ENCODE results near the gene CEACAM3.

CEACAM3 gene

DNA sequence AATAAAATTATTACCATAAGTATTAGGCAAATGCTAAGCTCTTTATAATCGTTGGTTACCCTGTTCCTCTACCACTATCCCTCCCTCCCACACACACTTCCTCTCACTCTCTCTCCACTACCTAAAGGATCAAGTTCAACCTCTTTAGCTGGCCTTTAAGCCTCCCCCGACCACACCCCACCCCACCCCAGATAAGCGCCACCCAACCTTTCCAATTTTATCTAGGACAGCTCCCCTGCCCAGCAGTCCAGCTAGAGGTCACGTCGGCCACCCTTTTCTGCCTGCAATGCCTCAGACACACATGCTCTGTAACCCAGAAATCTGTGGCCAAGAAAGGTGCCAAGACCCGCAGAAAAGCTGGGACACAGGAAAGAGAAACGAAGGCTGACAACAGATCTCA, 47.0 kb downstream of the CEACAM3 start:
- H3K4me3 ChIP-seq (ENCODE audit: low read depth, low read length): no peak overlapping the region

DNA sequence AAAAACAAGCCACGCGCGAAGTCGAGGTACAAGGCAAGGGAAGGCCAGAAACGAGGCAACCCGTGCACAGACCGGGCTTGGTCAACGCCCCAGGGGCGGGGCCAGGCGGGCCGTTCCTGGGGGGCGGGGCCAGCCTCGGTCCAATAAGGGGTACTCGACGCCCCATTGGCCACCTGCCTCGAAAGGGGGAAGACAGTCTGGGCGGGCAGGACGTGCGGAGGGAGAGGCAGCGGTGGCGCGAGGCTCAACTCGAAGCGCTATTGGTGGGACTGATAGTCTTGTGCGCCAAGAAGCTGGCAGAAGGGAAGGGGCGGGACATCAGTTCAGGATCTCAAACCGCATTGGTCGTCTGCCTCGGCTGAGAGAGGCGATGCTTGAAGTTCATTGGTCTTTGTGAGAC, 48.2 kb downstream of the CEACAM3 start, which contains the start of gene LYPD4:
Gene LYPD4 (minus strand): TSS at position 83 of the 400 bp plus-strand sequence. CDS start 5,398 bp downstream, outside the sequence.
- H3K4me3 ChIP-seq (ENCODE audit: low read depth, low read length): no peak within 1 kb of the TSS

DNA sequence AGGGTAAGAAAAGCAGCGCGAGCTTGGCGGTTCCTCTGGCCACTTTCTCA, 48.4 kb downstream of the CEACAM3 start, which contains the start of gene DMRTC2:
Gene DMRTC2 (plus strand): TSS at position 42 of the 50 bp plus-strand sequence. CDS start 2,387 bp downstream, outside the sequence.
- H3K4me3 ChIP-seq (ENCODE audit: low read depth, low read length): no peak within 1 kb of the TSS

DNA sequence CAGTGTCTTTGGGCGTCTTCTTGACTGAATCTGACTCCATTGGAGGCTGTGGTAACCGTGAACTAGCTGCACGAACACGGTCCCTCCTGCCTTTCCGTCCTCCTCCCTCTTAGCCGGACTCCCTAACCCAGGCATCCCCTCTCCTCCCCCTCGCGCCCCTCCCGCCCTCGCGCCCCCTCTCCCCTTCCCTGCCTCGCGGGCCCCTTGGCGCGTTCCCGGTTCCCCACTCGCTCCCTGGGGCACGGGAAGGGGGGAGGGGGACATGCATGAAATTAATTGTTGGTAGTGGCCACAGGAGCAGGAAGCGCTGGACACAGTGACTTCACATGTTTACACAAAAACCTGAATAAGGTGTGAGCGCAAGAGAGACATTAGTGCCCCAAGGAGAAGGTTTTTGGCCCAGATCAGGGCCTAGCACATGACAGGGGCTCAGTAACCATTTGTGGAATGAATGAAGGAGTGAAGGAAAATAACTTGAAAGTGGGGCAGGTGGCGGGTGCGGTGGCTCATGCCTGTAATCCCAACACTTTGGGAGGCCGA, 48.7 kb downstream of the CEACAM3 start:
- H3K4me3 ChIP-seq (ENCODE audit: low read depth, low read length): no peak overlapping the region

DNA sequence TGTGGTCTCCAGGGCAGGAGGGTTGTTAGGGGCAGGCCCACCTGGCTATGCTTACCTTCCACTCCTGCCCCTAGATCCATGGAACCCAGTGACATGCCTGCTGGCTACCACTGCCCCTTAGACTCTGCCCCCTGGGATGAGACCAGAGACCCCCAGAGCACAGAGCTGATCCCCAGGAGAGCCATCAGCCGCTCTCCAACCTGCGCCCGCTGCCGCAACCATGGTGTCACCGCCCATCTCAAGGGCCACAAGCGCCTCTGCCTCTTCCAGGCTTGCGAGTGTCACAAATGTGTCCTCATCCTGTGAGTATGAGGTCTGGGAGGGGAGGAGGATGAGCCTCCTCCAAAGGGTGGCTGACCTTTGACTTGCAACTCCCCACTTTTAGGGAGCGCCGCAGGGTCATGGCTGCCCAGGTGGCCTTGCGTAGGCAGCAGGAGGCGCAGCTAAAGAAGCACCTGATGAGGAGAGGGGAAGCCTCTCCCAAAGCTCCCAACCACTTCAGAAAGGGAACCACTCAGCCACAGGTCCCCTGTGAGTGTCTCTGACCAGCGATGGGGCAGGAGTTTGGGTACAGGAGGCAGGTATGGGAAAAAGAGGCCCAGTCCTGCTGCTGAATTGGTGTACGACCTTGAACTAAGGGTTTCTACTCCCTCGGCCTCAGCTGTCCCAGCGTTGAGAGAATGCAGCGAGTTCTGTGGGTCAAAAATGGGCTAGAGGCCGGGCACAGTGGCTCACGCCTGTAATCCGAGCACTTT, 51.1 kb downstream of the CEACAM3 start:
- H3K4me3 ChIP-seq (ENCODE audit: low read depth, low read length): no peak overlapping the region

DNA sequence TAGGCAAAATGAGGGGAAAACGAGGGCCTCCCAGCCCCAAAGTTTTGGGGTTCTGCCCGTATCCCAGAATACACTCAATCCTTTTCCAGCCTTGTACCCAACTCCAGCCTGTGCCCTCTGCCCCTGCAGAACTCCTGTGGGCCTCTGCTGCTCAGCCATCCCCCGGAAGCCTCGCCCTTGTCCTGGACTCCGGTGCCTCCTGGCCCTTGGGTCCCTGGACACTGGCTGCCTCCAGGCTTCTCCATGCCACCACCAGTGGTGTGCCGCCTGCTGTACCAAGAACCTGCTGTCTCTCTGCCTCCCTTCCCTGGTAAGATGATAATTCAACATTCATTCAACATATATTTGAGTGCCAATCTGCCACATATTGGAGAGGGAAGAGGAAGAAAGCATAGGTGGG, 52.3 kb downstream of the CEACAM3 start:
- H3K4me3 ChIP-seq (ENCODE audit: low read depth, low read length): no peak overlapping the region

DNA sequence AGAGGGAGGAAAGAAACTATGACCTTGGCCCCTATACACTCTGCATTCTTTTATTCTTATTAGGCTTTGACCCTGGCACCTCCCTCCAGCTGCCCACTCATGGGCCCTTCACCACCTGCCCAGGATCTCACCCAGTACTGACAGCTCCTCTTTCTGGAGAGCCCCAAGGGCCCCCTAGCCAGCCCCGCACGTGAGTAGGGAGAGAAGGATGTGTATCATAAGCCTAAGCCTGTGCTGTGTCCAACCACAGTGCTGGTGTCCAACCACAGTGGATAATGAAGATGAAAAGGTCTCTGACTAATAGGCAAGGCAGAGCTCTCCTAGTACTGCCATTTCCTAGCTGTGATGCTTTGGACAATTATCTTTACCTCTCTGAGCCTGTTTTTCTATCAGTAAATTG, 52.7 kb downstream of the CEACAM3 start:
- no peak overlapping the region for H3K4me3 ChIP-seq (ENCODE audit: low read depth, low read length)

DNA sequence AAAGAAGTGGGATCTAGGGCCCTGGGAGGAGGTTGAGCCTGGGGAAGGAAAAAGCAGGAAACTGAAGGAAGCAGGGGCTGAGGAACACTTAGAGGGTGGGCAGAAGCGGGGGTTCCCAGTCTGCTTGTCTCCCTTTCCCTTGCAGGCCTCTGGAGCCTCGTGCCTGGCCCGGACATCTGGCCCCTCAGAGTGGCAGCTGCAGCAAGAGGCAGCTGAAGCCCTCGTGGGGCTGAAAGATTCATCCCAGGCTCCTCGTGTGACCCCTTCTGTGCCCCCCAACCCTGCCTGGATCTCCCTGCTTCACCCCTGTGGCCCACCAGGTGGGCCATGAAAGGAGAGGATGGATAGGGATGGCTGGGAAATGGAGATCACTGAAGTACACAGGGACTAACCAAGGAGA, 54.0 kb downstream of the CEACAM3 start:
- H3K4me3 ChIP-seq (ENCODE audit: low read depth, low read length): no peak overlapping the region

DNA sequence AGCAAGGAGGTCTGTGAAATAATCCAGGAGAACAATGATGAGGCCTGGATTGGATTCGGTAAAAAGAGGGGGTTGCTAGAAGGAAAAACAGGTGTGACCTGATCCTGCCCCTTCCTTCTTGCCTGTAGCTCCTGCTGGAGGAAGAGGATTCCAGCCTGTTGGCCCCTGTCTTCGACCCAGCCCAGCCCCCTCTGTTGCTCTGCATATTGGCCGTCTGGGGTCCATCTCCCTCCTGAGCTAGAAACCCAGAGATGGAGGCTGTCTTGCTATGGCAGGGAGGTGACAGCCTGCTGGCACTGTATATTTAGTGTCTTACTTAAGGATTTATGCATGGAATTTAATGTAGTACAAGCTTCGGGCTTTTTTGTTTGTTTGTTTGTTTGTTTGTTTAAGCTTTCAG, 55.1 kb downstream of the CEACAM3 start:
- no peak overlapping the region for H3K4me3 ChIP-seq (ENCODE audit: low read depth, low read length)

DNA sequence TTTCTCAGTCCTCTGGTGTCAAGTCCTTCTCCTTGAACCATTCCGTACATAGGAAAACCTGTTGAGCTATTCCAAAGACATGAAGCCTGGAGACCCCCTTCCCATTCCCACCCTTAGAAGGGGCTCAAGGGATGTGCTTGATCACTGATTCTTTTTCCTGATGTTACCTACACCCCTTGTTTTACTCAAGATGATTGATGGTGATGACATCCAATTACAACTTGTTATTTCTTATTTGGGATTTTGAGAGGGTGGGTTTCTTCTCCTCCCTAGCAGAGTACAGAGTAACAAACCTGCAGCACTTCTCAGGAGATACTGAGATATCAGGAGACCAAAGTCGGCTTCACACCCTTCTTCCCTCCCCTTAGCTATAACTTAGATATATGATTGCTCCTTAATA, 57.0 kb downstream of the CEACAM3 start:
- H3K4me3 ChIP-seq (ENCODE audit: low read depth, low read length): no peak overlapping the region

DNA sequence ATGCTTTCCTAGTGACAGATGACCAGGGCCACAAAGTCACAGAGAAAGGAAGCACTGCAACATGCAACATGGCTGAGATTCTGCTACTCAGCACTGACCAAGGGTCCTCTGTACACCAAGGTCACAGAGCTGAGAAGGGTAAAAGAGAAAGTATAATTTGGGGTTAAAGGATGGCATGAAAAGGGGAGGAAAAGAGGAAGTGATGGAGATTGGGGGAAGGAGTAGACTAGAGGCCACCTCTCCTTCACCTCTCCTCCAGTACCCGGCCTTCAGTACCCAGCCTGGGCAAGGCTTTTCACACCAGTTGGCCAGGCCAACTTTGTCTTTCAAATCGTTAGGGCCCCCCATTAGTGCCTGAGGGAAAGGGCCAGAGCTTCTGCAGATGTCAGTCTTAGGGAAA, 57.4 kb downstream of the CEACAM3 start:
- no peak overlapping the region for H3K4me3 ChIP-seq (ENCODE audit: low read depth, low read length)

DNA sequence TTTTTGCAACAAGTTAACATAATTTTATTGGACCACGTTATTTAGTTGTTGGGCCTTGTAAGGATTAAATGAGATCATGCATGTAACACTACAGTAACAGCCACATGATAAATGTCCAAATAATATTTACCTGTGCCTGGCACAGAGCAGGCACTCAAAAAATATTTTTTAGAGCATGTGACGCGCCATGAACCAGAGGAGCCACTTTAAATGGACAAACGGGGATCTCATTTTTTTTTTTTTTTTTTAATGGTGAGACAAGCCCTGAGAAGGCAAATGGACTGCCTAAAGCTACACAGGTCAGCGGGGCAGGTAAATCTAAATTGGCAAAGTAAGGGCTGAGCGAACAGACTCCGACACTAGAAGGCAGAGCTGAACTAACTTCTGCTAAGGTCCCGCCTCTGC, 62.8 kb downstream of the CEACAM3 start:
- H3K4me3 ChIP-seq (ENCODE audit: low read depth, low read length): peak overlapping the region; percentile 20

DNA sequence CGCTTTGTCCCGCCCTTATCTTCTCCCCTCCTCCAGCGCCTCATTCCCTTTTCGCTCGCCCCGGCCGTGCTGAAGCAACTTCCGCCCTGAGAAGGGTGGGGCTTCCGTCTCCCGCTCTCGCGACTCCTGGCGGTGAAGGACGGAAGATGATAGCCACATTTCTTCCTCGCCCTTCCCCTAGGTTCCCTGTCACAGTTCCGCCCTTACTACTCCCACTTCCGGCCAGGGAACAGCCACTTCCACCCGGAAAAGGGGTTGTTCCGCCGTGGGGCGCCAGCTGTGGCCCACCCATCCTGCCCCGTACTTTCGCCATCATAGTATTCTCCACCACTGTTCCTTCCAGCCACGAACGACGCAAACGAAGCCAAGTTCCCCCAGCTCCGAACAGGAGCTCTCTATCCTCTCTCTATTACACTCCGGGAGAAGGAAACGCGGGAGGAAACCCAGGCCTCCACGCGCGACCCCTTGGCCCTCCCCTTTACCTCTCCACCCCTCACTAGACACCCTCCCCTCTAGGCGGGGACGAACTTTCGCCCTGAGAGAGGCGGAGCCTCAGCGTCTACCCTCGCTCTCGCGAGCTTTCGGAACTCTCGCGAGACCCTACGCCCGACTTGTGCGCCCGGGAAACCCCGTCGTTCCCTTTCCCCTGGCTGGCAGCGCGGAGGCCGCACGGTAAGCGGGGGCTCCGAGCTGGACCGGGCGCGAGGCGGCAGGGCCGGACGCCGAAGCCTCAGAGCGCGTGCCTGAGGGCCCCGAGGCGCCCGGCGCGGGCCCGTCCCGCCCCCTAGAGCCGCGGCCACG, 63.4 kb downstream of the CEACAM3 start, which contains the start of gene RPS19:
Gene RPS19 (plus strand): TSS at position 638 of the 801 bp plus-strand sequence. CDS start 520 bp downstream, outside the sequence.
- peak within 1 kb of the TSS; percentile 97 for H3K4me3 ChIP-seq (ENCODE audit: low read depth, low read length)

DNA sequence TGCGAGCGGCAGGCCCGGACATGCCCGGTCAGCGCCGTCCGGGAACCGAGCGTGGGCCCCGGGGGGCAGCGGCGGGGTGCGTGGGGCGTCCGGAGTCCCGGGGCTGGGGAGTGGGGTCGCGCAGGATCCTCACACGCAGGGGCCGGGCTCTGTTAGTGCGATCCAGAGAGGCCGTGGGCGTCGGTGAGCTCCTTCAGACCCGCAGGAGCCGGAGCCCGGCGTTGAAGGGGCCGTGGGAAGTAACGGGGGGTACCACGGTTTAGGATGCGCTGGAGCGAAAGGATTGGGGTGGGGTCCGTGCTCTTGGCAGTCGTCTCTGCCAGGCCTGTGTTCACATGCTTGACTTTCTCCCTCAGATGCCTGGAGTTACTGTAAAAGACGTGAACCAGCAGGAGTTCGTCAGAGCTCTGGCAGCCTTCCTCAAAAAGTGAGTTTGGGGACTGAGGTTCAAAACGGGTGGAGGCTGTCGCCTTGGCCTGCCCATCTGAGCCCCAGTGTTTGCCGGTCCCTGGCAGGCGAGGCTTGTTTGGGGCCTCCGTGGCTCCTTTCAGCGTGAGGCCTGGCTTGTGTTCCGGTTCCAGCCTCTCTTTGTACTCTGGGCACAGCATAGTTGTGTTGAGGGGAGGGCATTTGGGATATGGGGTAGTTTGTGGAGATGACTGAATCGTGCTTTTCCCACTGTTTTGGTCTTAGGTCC, 64.2 kb downstream of the CEACAM3 start:
- peak overlapping the region; percentile 97 for H3K4me3 ChIP-seq (ENCODE audit: low read depth, low read length)

Data from iPS-11a (cell line).